HTERT RPE-1 (cell line): Measurements from ENCODE around the gene ADCY1.

Experiments used
- in situ Hi-C: fragments of 300-500 bp; cut with MboI; formaldehyde crosslinking; loops from 4 replicates; pipeline ENCODE4 v1.14.3; 2020; ENCODE audit warnings: low sequenced_read_pairs

Gene ADCY1

DNA sequence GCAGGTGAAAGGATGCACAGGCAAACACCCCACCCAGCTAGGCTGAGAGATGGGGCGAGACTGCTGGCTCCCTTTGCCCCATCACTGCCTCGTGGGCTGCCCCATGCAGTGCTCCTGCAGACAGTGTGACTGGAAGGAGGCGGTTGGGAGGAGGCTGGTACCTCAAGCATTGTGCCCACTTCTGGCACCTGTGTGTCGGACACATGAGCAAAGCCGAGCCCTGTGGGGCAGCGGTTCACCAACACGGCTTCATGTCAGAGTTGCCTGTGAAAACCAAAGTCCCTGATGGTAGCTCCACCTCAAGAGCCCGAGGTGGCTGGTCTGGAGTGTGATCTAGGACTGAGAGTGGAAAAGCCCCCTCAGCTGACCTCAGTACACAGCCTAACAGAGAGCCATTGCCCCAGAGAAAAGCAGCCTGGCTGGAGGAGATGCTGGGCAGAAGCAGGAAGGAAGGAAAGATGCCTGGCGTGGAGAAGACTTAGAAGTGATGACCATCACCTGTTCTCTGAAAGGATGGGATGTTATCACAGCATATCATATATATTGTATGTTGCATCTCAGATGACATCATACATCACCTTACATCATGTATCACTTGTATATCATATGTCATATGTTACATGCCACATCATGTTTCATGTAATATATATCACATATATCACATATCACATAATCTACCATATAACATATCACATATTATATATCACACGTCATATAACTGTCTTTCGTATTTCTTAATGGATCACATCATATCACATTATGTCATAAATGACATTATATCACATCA lies 75.6 kb downstream of the ADCY1 start:
- in situ Hi-C loops: no loop called here

- in situ Hi-C loops: no loop called here
Measured at GRCh38 chr7:45650404-45651394, 76.5 kb downstream of the ADCY1 start.

DNA sequence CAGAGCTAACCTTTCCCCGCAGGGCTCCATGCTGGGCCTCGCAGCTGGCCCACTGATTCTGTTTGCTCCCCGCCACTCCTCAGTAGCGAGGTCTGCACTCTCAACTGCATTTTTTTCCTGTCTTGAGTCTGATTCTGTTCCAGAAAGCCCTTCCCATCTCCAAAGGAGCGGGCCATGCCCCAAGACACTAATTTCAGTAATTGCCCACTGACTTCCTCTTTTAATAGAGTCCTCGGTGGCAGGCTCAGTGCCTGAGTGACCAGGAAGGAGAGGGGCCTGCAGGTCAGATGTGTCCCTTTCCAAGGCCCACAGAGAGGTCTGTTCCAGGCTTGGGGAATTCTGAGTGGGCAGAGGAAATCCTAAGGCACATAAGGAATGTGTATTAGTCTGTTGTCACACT lies 77.4 kb downstream of the ADCY1 start:
- in situ Hi-C loops: no loop called here

DNA sequence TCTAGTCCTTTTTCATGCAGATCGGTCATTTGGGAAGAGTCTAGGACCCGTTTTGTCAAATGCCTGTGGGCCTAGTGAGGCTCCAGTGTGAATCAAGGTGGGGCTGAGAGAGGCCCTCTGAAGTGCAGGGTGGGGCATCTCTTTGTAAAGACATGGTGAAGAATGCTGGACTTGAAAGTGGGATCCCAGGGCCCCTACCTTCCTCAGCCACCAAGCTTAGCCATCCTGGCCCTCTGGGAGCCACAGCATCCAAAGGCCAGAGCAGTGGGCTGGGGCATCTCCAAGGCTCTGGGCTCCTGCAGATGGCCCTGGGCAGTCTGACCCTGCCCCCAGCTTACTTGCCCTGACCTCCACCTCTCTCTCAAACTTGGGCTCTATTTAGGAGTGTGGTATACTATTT lies 78.5 kb downstream of the ADCY1 start:
- in situ Hi-C loops: no loop called here

- in situ Hi-C loops: no loop called here
Measured at GRCh38 chr7:45653209-45653907, 79.2 kb downstream of the ADCY1 start.

DNA sequence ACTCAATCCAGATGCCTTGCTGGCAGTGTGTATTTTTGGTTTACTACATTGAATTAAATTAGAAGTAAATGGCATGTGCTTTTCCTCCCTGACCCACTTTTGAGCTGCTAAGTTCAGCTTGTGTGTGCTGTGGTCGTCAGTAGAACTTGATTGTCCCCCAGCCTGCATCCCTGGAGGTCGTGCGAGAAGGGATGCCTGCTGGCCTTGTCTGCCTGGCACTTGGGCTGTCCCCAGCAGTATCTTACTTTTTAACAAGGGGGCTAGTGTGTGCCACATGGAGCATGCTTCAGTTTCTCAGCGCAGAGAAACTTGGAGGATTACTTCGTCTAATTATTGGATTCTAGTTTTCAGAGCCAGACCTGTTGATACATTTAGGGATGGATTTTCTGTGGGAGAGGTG lies 80.2 kb downstream of the ADCY1 start:
- in situ Hi-C loops: no loop called here

- in situ Hi-C loops: no loop called here
Measured at GRCh38 chr7:45655539-45655938, 81.4 kb downstream of the ADCY1 start.

GRCh38 chr7:45656431-45656830 lies 82.3 kb downstream of the ADCY1 start:
- in situ Hi-C loops: no loop called here

DNA sequence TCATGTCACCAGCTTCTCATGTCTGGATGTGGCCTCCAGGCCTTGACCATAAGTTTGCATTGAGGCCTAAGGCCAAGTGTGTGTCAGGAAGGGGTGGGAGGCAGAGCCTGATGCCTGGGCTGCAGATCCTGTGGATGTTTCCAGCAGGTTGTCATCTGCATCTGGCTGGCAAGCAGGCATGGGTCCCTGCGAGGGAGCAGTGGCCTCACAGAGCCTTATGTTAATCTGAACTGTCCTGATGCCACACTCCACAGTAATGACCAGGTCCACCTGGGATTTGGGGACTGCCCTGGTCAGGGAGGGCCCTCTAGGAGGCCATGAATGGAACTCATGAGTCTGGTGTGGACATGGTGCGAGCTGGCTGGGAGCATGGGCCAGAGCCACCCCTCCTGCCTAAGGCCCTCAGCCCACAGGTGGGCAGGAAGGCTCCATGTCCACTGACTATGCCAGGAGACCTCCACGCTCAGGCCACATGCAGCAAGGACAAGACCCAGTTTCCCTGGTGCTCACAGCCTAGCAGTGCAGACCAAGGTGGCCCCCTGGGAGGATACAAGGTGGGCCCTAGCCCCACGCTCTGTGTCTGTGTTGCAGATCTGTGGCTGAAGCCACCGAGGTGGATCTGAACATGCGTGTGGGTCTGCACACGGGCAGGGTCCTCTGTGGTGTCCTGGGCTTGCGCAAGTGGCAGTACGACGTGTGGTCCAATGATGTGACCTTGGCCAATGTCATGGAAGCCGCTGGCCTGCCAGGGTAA lies 83.1 kb downstream of the ADCY1 start:
- in situ Hi-C loops: no loop called here

- in situ Hi-C loops: no loop called here
Measured at GRCh38 chr7:45657890-45658715, 83.9 kb downstream of the ADCY1 start.

DNA sequence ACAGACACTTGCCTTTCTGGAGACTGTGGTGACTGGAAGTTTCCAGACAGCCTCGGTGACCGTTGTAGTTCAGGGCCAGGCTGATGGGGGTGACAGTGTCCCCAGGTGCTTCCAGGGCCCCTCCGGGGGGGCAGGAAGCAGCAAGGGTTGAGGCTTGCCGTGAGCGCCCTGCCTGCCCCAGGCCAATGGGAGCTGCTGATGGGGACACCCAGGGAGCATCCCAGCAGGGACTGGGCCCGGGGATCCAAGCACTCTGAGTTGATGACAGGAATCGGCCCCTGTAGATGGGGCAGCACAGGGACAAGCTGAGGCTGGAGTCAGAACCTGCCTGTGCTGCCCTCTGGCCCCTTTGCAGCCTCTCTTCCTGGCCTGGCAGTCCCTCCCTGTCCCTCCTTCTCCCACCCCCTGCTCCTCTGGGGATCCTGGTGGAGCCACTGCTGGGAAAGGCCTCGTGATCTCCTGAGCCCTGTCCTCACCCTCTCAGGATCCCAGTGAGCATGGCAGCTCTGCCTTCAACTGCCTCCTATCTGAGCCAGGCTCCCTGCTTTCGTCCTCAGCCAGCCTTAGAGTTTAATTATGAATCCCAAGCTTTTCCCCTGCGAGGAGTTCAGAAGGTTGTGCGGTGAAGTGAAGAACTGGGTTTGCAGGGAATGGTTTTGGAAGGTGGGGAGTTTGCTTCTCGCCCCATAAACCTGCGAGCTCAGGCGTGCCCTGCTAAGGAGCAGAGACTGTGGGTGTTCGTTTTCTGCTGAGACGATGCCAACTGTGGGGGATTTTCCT lies 84.7 kb downstream of the ADCY1 start:
- in situ Hi-C loops: no loop called here

DNA sequence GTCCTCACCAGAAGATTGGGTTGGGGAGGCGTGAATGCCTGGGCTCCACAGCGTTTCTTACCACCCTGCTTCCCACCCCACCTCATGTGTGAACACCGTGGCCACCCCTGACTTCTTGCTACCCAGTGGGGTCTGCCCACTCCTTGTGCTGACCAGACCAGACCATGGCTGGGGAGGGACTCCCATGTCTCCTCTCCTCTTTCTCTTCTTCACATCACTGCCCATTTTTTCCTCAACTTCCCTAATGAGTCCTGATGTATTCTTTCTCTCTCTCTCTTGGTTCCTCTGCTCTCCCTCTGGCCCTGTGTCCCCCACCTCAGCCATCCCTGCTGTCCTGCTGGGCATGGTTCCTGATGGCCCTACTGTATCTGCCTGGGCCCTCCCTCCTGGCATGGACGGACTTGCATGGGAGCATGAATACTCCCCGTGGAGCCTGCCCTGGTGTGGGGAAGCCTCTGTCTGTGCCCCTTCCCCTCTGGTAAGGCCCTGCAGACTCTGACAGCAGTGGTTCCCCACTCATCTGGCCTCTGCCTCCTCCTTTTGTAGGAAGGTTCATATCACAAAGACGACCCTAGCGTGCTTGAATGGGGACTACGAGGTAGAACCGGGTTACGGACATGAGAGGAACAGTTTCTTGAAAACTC lies 85.5 kb downstream of the ADCY1 start:
- in situ Hi-C loops: no loop called here

- in situ Hi-C loops: no loop called here
Measured at GRCh38 chr7:45660201-45660900, 86.2 kb downstream of the ADCY1 start.

- in situ Hi-C loops: no loop called here
Measured at GRCh38 chr7:45660901-45661211, 86.7 kb downstream of the ADCY1 start.

GRCh38 chr7:45661302-45661995 lies 87.3 kb downstream of the ADCY1 start:
- in situ Hi-C loops: no loop called here

- in situ Hi-C loops: no loop called here
Measured at GRCh38 chr7:45662018-45662417, 87.8 kb downstream of the ADCY1 start.

DNA sequence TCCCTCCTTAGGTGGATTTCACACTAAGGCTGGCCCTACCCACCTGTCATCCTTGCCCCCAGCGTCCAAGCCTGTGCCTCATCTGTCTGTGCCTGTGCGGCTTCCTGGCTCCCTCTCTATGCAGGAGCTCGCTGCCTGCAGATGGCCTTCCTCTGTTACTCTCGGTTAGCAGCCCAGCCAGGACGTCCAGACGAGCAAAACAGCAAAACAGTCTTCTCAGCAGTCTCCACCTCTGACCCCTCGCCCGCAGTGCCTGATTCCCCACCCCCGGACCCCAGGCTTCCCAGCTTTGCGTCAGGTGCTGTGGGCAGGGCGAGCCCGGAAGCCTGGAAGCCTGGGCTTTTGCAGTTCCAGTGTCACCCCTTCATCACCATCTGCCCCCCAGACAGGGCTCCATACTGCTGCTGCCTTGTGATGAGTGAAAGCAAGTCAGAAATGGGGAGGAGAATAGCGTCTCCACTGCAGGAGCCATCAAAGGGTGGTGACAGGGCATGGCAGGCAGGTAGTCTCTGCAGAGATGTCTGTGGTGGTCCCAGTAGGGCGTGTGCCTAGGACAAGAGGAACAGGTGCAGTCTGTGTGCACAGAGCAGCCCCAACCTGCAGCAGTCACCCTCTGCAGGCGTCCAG lies 88.5 kb downstream of the ADCY1 start:
- in situ Hi-C loops: no loop called here
